DOHH2 (cell line): ENCODE data around the gene UQCRFS1.

Experiments used
- H3F3A ChIP-seq: fragments of 200-600 bp; sonication (generic), shearing (Covaris generic); 2 replicates; pipeline ENCODE4 v1.6.0; 2016; ENCODE audit warnings: antibody characterized with exemption, mild to moderate bottlenecking; ENCODE audit not compliant: control insufficient read depth, insufficient read depth
- H3K27ac ChIP-seq: fragments of 200-600 bp; sonication (generic); 2 replicates; pipeline ENCODE4 v1.5.1; 2014; ENCODE audit warnings: low read depth, mild to moderate bottlenecking, low read length, moderate library complexity
- H3K27me3 ChIP-seq: fragments of 200-600 bp; sonication (generic); 2 replicates; pipeline ENCODE4 v1.6.1; 2014; ENCODE audit warnings: mild to moderate bottlenecking, low read length, mixed read lengths; ENCODE audit not compliant: control insufficient read depth
- H3K36me3 ChIP-seq: fragments of 200-600 bp; sonication (generic); 2 replicates; pipeline ENCODE4 v1.6.1; 2014; ENCODE audit warnings: mild to moderate bottlenecking, low read length, moderate library complexity, mixed read lengths; ENCODE audit not compliant: control insufficient read depth
- H3K4me1 ChIP-seq: fragments of 200-600 bp; sonication (generic); 2 replicates; pipeline ENCODE4 v1.6.1; 2014; ENCODE audit warnings: mild to moderate bottlenecking, low read length, mixed read lengths; ENCODE audit not compliant: control insufficient read depth
- H3K4me2 ChIP-seq: fragments of 200-600 bp; sonication (generic); 2 replicates; pipeline ENCODE4 v1.6.0; 2014; ENCODE audit warnings: mild to moderate bottlenecking, low read length, moderate library complexity
- H3K4me3 ChIP-seq: fragments of 200-600 bp; sonication (generic); 2 replicates; pipeline ENCODE4 v1.5.1; 2014; ENCODE audit warnings: mild to moderate bottlenecking, low read length, mixed read lengths
- H3K79me2 ChIP-seq: fragments of 200-600 bp; sonication (generic); 2 replicates; pipeline ENCODE4 v1.6.1; 2014; ENCODE audit warnings: mild to moderate bottlenecking, low read length, mixed read lengths; ENCODE audit not compliant: control insufficient read depth
- H3K9me2 ChIP-seq: fragments of 200-600 bp; sonication (generic); replicated peaks from 2 replicates; pipeline ENCODE4 v1.6.1; 2014; ENCODE audit warnings: mild to moderate bottlenecking, low read length, mixed read lengths; ENCODE audit not compliant: control insufficient read depth
- H3K9me3 ChIP-seq: fragments of 200-600 bp; sonication (generic); 2 replicates; pipeline ENCODE4 v1.6.1; 2014; ENCODE audit warnings: antibody characterized with exemption, low read length, mixed read lengths; ENCODE audit not compliant: control insufficient read depth, insufficient read depth
- H4K20me1 ChIP-seq: fragments of 200-600 bp; sonication (generic); 2 replicates; pipeline ENCODE4 v1.6.0; 2014; ENCODE audit warnings: low read depth, mild to moderate bottlenecking, antibody characterized with exemption, low read length, moderate library complexity; ENCODE audit not compliant: control insufficient read depth, insufficient read depth
- EZH2phosphoT487 ChIP-seq: fragments of 200-600 bp; sonication (generic); IDR thresholded peaks from 2 replicates; pipeline ENCODE4 v1.6.1; 2017; ENCODE audit warnings: borderline replicate concordance, mild to moderate bottlenecking, antibody characterized with exemption, low read length, moderate library complexity, mixed read lengths
- TF ChIP-seq, protein P1 (sequence below): fragments of 200-600 bp; sonication (generic); IDR thresholded peaks from one replicate; pipeline ENCODE4 v1.5.1; 2014; ENCODE audit warnings: antibody characterized with exemption, mild to moderate bottlenecking, low read depth, low read length; ENCODE audit not compliant: poor library complexity, severe bottlenecking

The UQCRFS1 gene

DNA sequence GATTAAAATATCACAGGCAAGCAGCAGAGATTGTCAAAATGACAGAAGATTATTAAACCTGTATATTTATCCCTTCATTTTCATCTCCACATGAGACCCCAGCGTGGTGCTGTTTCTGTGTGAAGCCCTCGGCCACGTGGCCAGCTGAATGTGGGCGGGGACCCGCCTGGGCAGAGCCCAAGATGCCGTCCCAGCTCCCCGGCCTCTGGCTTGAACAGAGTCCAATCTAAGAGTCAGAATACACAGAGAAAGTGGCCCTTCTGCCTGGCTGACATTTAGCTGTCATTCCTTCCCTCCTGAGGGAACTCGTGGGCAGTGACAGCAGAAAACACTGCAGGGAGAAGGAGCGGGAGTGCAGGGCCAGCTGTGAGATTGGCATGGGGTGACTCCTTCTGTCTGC, 34.9 kb upstream of the UQCRFS1 start:
- Histone ChIP-seq H3K4me3 (no peak overlapping the region), H3K4me2 (no peak overlapping the region), H4K20me1 (no peaks in the 10 kb centered on the region), H3K4me1 (no peaks in the 10 kb centered on the region), H3K9me3 (no peaks in the 10 kb centered on the region), H3K36me3 (no peaks in the 10 kb centered on the region), H3K27me3 (no peaks in the 10 kb centered on the region), H3K79me2 (no peaks in the 10 kb centered on the region), H3K27ac (no peak overlapping the region), H3K9me2 (no peaks in the 10 kb centered on the region), H3F3A (no peaks in the 10 kb centered on the region)
- TF ChIP-seq EZH2phosphoT487: no peak
- TF ChIP-seq, protein P1, sequence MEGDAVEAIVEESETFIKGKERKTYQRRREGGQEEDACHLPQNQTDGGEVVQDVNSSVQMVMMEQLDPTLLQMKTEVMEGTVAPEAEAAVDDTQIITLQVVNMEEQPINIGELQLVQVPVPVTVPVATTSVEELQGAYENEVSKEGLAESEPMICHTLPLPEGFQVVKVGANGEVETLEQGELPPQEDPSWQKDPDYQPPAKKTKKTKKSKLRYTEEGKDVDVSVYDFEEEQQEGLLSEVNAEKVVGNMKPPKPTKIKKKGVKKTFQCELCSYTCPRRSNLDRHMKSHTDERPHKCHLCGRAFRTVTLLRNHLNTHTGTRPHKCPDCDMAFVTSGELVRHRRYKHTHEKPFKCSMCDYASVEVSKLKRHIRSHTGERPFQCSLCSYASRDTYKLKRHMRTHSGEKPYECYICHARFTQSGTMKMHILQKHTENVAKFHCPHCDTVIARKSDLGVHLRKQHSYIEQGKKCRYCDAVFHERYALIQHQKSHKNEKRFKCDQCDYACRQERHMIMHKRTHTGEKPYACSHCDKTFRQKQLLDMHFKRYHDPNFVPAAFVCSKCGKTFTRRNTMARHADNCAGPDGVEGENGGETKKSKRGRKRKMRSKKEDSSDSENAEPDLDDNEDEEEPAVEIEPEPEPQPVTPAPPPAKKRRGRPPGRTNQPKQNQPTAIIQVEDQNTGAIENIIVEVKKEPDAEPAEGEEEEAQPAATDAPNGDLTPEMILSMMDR: no peak

GRCh38 chr19:29247471-29247870, 34.5 kb upstream of the UQCRFS1 start:
- H3K4me1 ChIP-seq: no peaks in the 10 kb centered on the region
- H3K79me2 ChIP-seq: no peaks in the 10 kb centered on the region
- TF ChIP-seq, protein P1: no peak
- TF ChIP-seq EZH2phosphoT487: no peak
- H3K9me3 ChIP-seq: no peaks in the 10 kb centered on the region
- no peaks in the 10 kb centered on the region for H3F3A ChIP-seq
- no peak overlapping the region for H3K4me3 ChIP-seq
- no peaks in the 10 kb centered on the region for H3K9me2 ChIP-seq
- H3K27me3 ChIP-seq: no peaks in the 10 kb centered on the region
- H3K36me3 ChIP-seq: no peaks in the 10 kb centered on the region
- no peaks in the 10 kb centered on the region for H4K20me1 ChIP-seq
- H3K4me2 ChIP-seq: no peak overlapping the region
- no peak overlapping the region for H3K27ac ChIP-seq

GRCh38 chr19:29247051-29247450, 34.1 kb upstream of the UQCRFS1 start:
- no peaks in the 10 kb centered on the region for H3F3A ChIP-seq
- H3K27ac ChIP-seq: no peak overlapping the region
- no peak overlapping the region for H3K4me2 ChIP-seq
- no peaks in the 10 kb centered on the region for H3K36me3 ChIP-seq
- H3K4me1 ChIP-seq: no peaks in the 10 kb centered on the region
- H3K9me2 ChIP-seq: no peaks in the 10 kb centered on the region
- H3K27me3 ChIP-seq: no peaks in the 10 kb centered on the region
- H3K79me2 ChIP-seq: no peaks in the 10 kb centered on the region
- no peaks in the 10 kb centered on the region for H3K9me3 ChIP-seq
- H3K4me3 ChIP-seq: no peak overlapping the region
- no peaks in the 10 kb centered on the region for H4K20me1 ChIP-seq
- TF ChIP-seq, protein P1: no peak
- no peak for TF ChIP-seq EZH2phosphoT487

- Histone ChIP-seq H3K27me3 (no peaks in the 10 kb centered on the region), H3K79me2 (no peaks in the 10 kb centered on the region), H3K9me3 (no peaks in the 10 kb centered on the region), H3K27ac (no peak overlapping the region), H3K4me2 (no peak overlapping the region), H3K9me2 (no peaks in the 10 kb centered on the region), H4K20me1 (no peaks in the 10 kb centered on the region), H3K4me1 (no peaks in the 10 kb centered on the region), H3K4me3 (no peak overlapping the region), H3K36me3 (no peaks in the 10 kb centered on the region), H3F3A (no peaks in the 10 kb centered on the region)
- TF ChIP-seq EZH2phosphoT487: no peak
- TF ChIP-seq, protein P1: no peak
These were observed 32.3 kb upstream of the UQCRFS1 start for GRCh38 chr19:29245215-29245614.
